H1 (cell line): ENCODE results near the gene KLRC2. TPM values are rescaled to one million over a fixed set of nuclear protein-coding genes. Genes with fewer than 3 reads are reported as not detected.

ENCODE experiments used
- BCL11A ChIP-seq, 2 experiments: IDR thresholded peaks; one replicate each; pipeline ENCODE4 v1.6.1; 2011; ENCODE audit warnings: low read depth in 2 of 2, low read length in 2 of 2, mild to moderate bottlenecking in 2 of 2
- POU5F1 ChIP-seq: IDR thresholded peaks from 2 replicates; pipeline ENCODE4 v1.6.1; 2011; ENCODE audit warnings: low read depth, mild to moderate bottlenecking, low read length, moderate library complexity
- polyA plus RNA-seq, 7 experiments: library from polyadenylated mRNA; depleted of rRNA in 3 of 7; stranded (reverse) in 5 of 7; unstranded in 2 of 7; fragments of >200 nt in 5 of 7; fragments of 200-250 nt in 2 of 7; gene quantifications; 1 replicate in 5 of 7; 2 replicates in 1 of 7; 4 replicates in 1 of 7; pipeline versions ENCODE4 v1.2.1 to v1.2.3, GENCODE V29; 2011 to 2013; ENCODE audit warnings: missing spikeins in 2 of 7, mixed read lengths in 2 of 7
- total RNA-seq: library from RNA; stranded (reverse); fragmentation: NEBNext Ultra II Directional; extraction: Animal tissue kit (Norgen Biotek cat#: 25700); gene quantifications from 2 replicates; pipeline ENCODE4 v1.2.1, GENCODE V29; 2021
- TF ChIP-seq, protein P1 (sequence below): IDR thresholded peaks from 2 replicates; pipeline ENCODE4 v1.6.1; 2012; ENCODE audit warnings: inconsistent platforms

The KLRC2 gene
- total and polyA plus RNA-seq, 2 of the 8 experiments (the other 6 are each of a cell fraction or from before 2014, with no cell fraction given), result not detected

DNA sequence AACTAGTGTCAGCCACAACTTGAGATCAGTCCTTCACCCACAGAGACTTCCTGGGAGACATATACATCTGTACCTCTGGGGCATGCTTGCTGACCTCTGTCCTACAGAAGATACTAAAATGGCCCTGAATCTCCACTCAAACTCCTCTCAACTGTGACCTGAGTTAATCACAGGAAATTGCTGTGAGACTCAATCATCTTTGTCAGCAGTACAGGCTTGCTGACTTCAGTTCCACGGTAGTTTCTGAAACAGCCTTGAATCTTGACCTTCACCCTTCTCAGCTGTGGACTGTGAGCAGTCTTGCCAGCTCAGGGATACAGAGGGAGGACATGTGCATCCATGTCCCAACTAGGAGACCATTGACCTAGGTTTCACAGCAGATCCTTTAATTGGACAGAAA, 18.7 kb upstream of the KLRC2 start (continued):
- TF ChIP-seq, protein P1, sequence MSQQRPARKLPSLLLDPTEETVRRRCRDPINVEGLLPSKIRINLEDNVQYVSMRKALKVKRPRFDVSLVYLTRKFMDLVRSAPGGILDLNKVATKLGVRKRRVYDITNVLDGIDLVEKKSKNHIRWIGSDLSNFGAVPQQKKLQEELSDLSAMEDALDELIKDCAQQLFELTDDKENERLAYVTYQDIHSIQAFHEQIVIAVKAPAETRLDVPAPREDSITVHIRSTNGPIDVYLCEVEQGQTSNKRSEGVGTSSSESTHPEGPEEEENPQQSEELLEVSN, result no peak
- TF ChIP-seq POU5F1 (no peak), BCL11A (IDR thresholded peaks at IDR 0.05; ENCODE audit: low read depth in 2 of 2, low read length in 2 of 2) (no peak)
